Smooth muscle cell (in vitro differentiated cells): Measurements from ENCODE around the gene RUSC2. TPM values are rescaled to one million over a fixed set of nuclear protein-coding genes. Genes with fewer than 3 reads are reported as not detected.
"Not testable (repeated sequence)": the region's sequence is repeated elsewhere in the genome, so short reads cannot be mapped to it uniquely, and the experiment has no call there.

Experiments
- DNase-seq: peaks from one replicate; lab custom pipeline; 2025; ENCODE audit not compliant: unreplicated experiment; lab: John Stamatoyannopoulos, UW
- H2AFZ ChIP-seq: fragments of 200-600 bp; sonication (generic); 2 replicates; pipeline ENCODE4 v1.6.0; 2016; ENCODE audit warnings: antibody characterized with exemption, low read depth, mild to moderate bottlenecking
- H3F3A ChIP-seq: fragments of 200-600 bp; sonication (generic); 2 replicates; pipeline ENCODE4 v1.6.0; 2017; ENCODE audit warnings: antibody characterized with exemption, low read depth
- H3K27ac ChIP-seq: fragments of 200-600 bp; sonication (generic); 2 replicates; pipeline ENCODE4 v1.5.1; 2016; ENCODE audit warnings: low read depth, mild to moderate bottlenecking
- H3K27me3 ChIP-seq: fragments of 200-600 bp; sonication (generic); 2 replicates; pipeline ENCODE4 v1.6.1; 2016; ENCODE audit warnings: low read depth, mild to moderate bottlenecking
- H3K36me3 ChIP-seq: fragments of 200-600 bp; sonication (generic); 2 replicates; pipeline ENCODE4 v1.5.1; 2016; ENCODE audit warnings: low read depth
- H3K4me1 ChIP-seq: fragments of 200-600 bp; sonication (generic); 2 replicates; pipeline ENCODE4 v1.5.1; 2016; ENCODE audit warnings: low read depth
- H3K4me2 ChIP-seq: fragments of 200-600 bp; sonication (generic); 2 replicates; pipeline ENCODE4 v1.6.0; 2016; ENCODE audit warnings: mild to moderate bottlenecking
- H3K4me3 ChIP-seq: fragments of 200-600 bp; sonication (generic); 2 replicates; pipeline ENCODE4 v1.5.1; 2016; ENCODE audit warnings: mild to moderate bottlenecking
- H3K79me2 ChIP-seq: fragments of 200-600 bp; sonication (generic); 2 replicates; pipeline ENCODE4 v1.6.0; 2016; ENCODE audit warnings: low read depth, mild to moderate bottlenecking
- H3K9ac ChIP-seq: fragments of 200-600 bp; sonication (generic); 2 replicates; pipeline ENCODE4 v1.6.0; 2016; ENCODE audit warnings: low read depth
- H3K9me3 ChIP-seq: fragments of 200-600 bp; sonication (generic); replicated peaks from 2 replicates; pipeline ENCODE4 v1.5.1; 2016; ENCODE audit warnings: low read depth
- H4K20me1 ChIP-seq: fragments of 200-600 bp; sonication (generic); 2 replicates; pipeline ENCODE4 v1.6.0; 2016; ENCODE audit warnings: low read depth
- WGBS: methylation state at CpG from one replicate; pipeline ENCODE4 v1.1.7; 2016; ENCODE audit warnings: low lambda C conversion rate; 5-methylcytosine and 5-hydroxymethylcytosine counted together
- polyA plus RNA-seq: library from polyadenylated mRNA; unstranded; fragments of >200 nt; fragmentation: Nextera tagmentation; extraction: Ambion mirVana; gene quantifications from 2 replicates; pipeline ENCODE4 v1.2.1, GENCODE V29; 2016
- total RNA-seq: library from RNA; depleted of rRNA; stranded (reverse); fragments of >200 nt; gene quantifications from 2 replicates; pipeline ENCODE4 v1.2.3, GENCODE V29; 2014
- TF ChIP-seq, protein P1 (sequence below): fragments of 200-600 bp; sonication (generic); IDR thresholded peaks from 2 replicates; pipeline ENCODE4 v1.5.1; 2017; ENCODE audit warnings: borderline replicate concordance, mild to moderate bottlenecking, antibody characterized with exemption; ENCODE audit not compliant: insufficient read depth, poor library complexity, severe bottlenecking

The RUSC2 gene
- total and polyA plus RNA-seq, 2 experiments from 2014 or later, result 16.5 to 29.5 TPM

DNA sequence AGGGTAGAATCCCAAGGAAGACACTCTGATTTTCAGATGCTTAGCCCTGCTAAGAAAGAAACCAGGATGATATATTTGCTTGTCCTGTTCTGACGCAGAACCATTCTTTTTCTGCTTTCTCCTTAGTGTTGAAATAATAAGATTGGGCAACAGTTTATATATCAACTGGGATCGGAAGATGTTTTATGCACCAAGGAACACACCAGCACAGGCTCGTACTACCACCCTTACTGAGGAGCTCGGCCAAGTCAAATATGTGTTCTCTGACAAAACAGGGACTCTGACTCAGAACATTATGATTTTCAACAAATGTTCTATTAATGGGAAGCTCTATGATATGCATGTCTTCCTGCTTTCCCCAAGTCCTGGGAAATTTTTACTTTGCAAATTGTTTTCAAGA, 19.0 kb upstream of the RUSC2 start:
- Histone ChIP-seq H3F3A (no peaks in the 10 kb centered on the region), H3K4me1 (no peaks in the 10 kb centered on the region), H2AFZ (no peak overlapping the region), H3K27me3 (peaks cover 20% of the 10 kb centered on the region), H3K9me3 (no peaks in the 10 kb centered on the region), H4K20me1 (no peaks in the 10 kb centered on the region), H3K4me2 (no peak overlapping the region), H3K79me2 (no peaks in the 10 kb centered on the region), H3K4me3 (no peak overlapping the region), H3K36me3 (no peaks in the 10 kb centered on the region), H3K27ac (no peak overlapping the region), H3K9ac (no peak overlapping the region)
- TF ChIP-seq, protein P1, sequence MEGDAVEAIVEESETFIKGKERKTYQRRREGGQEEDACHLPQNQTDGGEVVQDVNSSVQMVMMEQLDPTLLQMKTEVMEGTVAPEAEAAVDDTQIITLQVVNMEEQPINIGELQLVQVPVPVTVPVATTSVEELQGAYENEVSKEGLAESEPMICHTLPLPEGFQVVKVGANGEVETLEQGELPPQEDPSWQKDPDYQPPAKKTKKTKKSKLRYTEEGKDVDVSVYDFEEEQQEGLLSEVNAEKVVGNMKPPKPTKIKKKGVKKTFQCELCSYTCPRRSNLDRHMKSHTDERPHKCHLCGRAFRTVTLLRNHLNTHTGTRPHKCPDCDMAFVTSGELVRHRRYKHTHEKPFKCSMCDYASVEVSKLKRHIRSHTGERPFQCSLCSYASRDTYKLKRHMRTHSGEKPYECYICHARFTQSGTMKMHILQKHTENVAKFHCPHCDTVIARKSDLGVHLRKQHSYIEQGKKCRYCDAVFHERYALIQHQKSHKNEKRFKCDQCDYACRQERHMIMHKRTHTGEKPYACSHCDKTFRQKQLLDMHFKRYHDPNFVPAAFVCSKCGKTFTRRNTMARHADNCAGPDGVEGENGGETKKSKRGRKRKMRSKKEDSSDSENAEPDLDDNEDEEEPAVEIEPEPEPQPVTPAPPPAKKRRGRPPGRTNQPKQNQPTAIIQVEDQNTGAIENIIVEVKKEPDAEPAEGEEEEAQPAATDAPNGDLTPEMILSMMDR, result no peak
- DNase-seq, result no peak
- WGBS, result 89% methylated on average over 4 of the region's 4 CpGs

DNA sequence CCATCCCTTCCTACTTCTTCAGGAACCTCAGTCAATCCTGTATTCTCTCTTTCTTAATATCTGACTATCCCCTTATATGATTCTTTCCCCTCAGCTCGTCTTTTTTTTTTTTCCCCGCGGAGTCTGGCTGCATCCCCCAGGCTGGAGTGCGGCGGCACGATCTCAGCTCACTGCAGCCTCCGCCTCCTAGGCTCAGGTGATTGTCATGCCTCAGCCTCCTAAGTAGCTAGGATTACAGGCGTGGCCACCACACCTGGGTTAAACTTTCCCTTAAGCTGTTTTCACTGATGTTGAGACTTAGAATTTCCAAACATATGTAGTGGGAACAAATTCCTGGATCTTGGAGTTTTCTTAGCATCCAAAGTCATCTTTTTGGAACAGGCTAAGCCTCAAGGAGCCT, 13.3 kb upstream of the RUSC2 start:
- no peak for DNase-seq
- Histone ChIP-seq H3K9me3 (no peaks in the 10 kb centered on the region), H2AFZ (no peak overlapping the region), H3K27ac (no peak overlapping the region), H3K79me2 (no peaks in the 10 kb centered on the region), H3K27me3 (peaks cover 28% of the 10 kb centered on the region), H4K20me1 (no peaks in the 10 kb centered on the region), H3K4me3 (no peak overlapping the region), H3K4me2 (no peak overlapping the region), H3K4me1 (no peaks in the 10 kb centered on the region), H3K9ac (no peak overlapping the region), H3F3A (no peaks in the 10 kb centered on the region), H3K36me3 (no peaks in the 10 kb centered on the region)
- WGBS, result 67% methylated on average over 8 of the region's 8 CpGs
- TF ChIP-seq, protein P1, result no peak

DNA sequence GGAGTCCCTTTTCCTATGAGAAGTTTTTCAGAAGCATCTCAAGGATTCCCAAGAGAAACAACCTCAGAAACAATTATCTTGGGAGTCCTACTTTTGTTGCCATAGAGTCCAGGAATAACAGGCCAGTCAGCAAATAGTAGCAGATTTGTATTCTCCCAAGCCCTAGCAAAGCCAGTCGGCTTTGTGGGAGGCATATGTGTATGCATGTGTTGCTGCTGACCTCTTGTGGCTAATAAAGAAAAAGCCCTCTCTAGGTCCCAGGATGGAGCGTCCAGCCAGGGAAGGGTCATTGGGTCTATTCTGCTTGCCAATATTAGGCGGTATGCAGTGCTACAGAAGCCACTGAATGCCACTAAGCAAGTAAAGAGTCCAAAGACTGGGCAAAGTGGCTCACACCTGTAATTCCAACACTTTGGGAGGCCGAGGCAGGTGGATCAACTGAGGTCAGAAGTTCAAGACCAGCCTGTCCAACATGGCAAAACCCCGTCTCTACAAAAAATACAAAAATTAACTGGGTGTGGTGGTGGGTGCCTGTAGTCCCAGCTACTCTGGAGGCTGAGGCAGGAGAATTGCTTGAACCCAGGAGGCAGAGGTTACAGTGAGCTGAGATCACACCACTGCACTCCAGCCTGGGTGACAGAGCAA, 12.6 kb upstream of the RUSC2 start:
- not testable (repeated sequence) for H3F3A ChIP-seq, H3K36me3 ChIP-seq, H3K4me1 ChIP-seq, H3K4me3 ChIP-seq, H2AFZ ChIP-seq, H3K27ac ChIP-seq, H3K9ac ChIP-seq, H3K9me3 ChIP-seq, DNase-seq, H3K4me2 ChIP-seq, H4K20me1 ChIP-seq, H3K79me2 ChIP-seq
- peaks cover 28% of the 10 kb centered on the region for H3K27me3 ChIP-seq
- TF ChIP-seq, protein P1, result peak; percentile 82
- WGBS, result 26% methylated on average over 5 of the region's 5 CpGs

DNA sequence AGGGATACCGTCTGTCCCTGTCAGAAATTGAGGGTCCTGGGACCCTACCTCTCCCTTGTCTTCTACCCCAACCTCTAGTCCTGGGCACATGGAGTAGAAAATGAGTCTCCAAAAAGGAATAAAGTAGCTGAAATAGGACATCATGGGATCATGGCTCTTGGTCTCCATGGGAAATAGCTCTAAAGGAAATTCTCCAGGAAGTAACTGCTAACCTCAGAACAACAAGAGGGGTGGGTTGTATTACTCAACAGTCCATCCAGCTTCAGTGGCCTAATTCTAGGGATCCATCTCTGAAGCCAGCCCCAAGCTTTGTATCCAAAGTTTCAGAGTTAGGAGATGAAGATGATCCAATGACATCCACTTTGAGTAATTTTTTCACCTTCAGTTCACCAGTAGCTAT, 11.0 kb upstream of the RUSC2 start:
- H3F3A ChIP-seq, result no peaks in the 10 kb centered on the region
- H3K4me3 ChIP-seq, result no peak overlapping the region
- no peaks in the 10 kb centered on the region for H3K79me2 ChIP-seq
- no peaks in the 10 kb centered on the region for H4K20me1 ChIP-seq
- WGBS, result 69% methylated on average over 1 of the region's 1 CpG
- no peaks in the 10 kb centered on the region for H3K9me3 ChIP-seq
- H3K36me3 ChIP-seq, result no peaks in the 10 kb centered on the region
- peaks cover 6% of the 10 kb centered on the region for H3K4me1 ChIP-seq
- H3K9ac ChIP-seq, result no peak overlapping the region
- no peak overlapping the region for H3K27ac ChIP-seq
- H3K4me2 ChIP-seq, result no peak overlapping the region
- H2AFZ ChIP-seq, result no peak overlapping the region
- TF ChIP-seq, protein P1, result no peak
- no peak for DNase-seq
- H3K27me3 ChIP-seq, result peaks cover 23% of the 10 kb centered on the region
